ENCODE results near the gene TRDN. TPM values are rescaled to one million over a fixed set of nuclear protein-coding genes. Genes with fewer than 3 reads are reported as not detected.

The TRDN gene
- total and polyA plus RNA-seq, 2 donors (not counting 1 experiment from before 2014, with no cell fraction given): not detected

- H4K20me1 ChIP-seq (ENCODE audit: control insufficient read depth, extremely low read depth, insufficient read depth, low read length): no peaks in the 10 kb centered on the region
- TF ChIP-seq CTCF (conservative IDR thresholded peaks at IDR 0.05 in 1 of 2, IDR thresholded peaks at IDR 0.05 in 1 of 2; ENCODE audit: low read depth in 1 of 2, low read length in 2 of 2): no peak
- no peak for TF ChIP-seq EZH2 (IDR thresholded peaks at IDR 0.05; ENCODE audit: low read length, missing control alignments)
- H3K79me2 ChIP-seq (ENCODE audit: control insufficient read depth, insufficient read depth, low read length): no peaks in the 10 kb centered on the region
- DNase-seq (ENCODE audit: low read depth in 2 of 2): no peak
- H2AFZ ChIP-seq (ENCODE audit: low read length): no peak overlapping the region
- no peaks in the 10 kb centered on the region for H3K4me1 ChIP-seq (ENCODE audit: control insufficient read depth, extremely low read depth, insufficient read depth, low read length)
- no peak overlapping the region for H3K4me3 ChIP-seq (replicated peaks in 1 of 4; ENCODE audit: control extremely low read depth in 1 of 4, insufficient read depth in 1 of 4, low read depth in 3 of 4, low read length in 4 of 4)
- no peak overlapping the region for H3K4me2 ChIP-seq (ENCODE audit: extremely low read depth, insufficient read depth, low read length)
- no peak overlapping the region for H3K9ac ChIP-seq (ENCODE audit: insufficient read depth, low read length)
- no peak overlapping the region for H3K27ac ChIP-seq (ENCODE audit: insufficient read depth, low read length)
- no peaks in the 10 kb centered on the region for H3K27me3 ChIP-seq (ENCODE audit: control insufficient read depth, insufficient read depth, low read length)
- no peaks in the 10 kb centered on the region for H3K36me3 ChIP-seq (ENCODE audit: control insufficient read depth, insufficient read depth, low read length)
- H3K9me3 ChIP-seq (ENCODE audit: control insufficient read depth, insufficient read depth, low read depth, low read length): no peaks in the 10 kb centered on the region
Observed at GRCh38 chr6:123423130-123423529, 213.6 kb downstream of the TRDN start.

GRCh38 chr6:123420512-123420911, 216.2 kb downstream of the TRDN start:
- no peak overlapping the region for H3K4me3 ChIP-seq (replicated peaks in 1 of 4; ENCODE audit: control extremely low read depth in 1 of 4, insufficient read depth in 1 of 4, low read depth in 3 of 4, low read length in 4 of 4)
- H3K27ac ChIP-seq (ENCODE audit: insufficient read depth, low read length): no peak overlapping the region
- H3K4me2 ChIP-seq (ENCODE audit: extremely low read depth, insufficient read depth, low read length): no peak overlapping the region
- no peak for DNase-seq (ENCODE audit: low read depth in 2 of 2)
- TF ChIP-seq EZH2 (IDR thresholded peaks at IDR 0.05; ENCODE audit: low read length, missing control alignments) (no peak), CTCF (conservative IDR thresholded peaks at IDR 0.05 in 1 of 2, IDR thresholded peaks at IDR 0.05 in 1 of 2; ENCODE audit: low read depth in 1 of 2, low read length in 2 of 2) (no peak)
- H4K20me1 ChIP-seq (ENCODE audit: control insufficient read depth, extremely low read depth, insufficient read depth, low read length): no peaks in the 10 kb centered on the region
- no peak overlapping the region for H2AFZ ChIP-seq (ENCODE audit: low read length)
- no peaks in the 10 kb centered on the region for H3K9me3 ChIP-seq (ENCODE audit: control insufficient read depth, insufficient read depth, low read depth, low read length)
- H3K4me1 ChIP-seq (ENCODE audit: control insufficient read depth, extremely low read depth, insufficient read depth, low read length): no peaks in the 10 kb centered on the region
- H3K36me3 ChIP-seq (ENCODE audit: control insufficient read depth, insufficient read depth, low read length): no peaks in the 10 kb centered on the region
- no peak overlapping the region for H3K9ac ChIP-seq (ENCODE audit: insufficient read depth, low read length)
- no peaks in the 10 kb centered on the region for H3K27me3 ChIP-seq (ENCODE audit: control insufficient read depth, insufficient read depth, low read length)
- H3K79me2 ChIP-seq (ENCODE audit: control insufficient read depth, insufficient read depth, low read length): no peaks in the 10 kb centered on the region

DNA sequence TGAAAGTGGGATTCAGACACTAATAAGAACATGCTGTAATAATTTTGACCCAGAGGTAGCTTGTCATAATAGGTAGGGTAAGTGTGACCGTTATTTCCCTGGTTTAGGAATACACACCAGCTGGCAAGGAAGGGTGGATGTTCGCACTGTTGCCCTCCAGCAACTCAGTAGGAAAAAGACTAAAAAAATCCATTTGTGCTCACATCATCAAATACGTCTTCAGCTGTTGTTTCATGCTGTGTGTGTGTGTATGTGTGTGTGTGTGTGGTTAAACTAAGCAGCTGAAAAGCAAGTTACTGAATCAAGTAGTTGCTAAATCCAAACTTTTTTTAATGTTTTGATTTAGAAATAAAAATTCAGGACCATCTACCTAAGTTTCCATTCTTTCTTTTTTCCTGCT, 218.7 kb downstream of the TRDN start:
- no peak for TF ChIP-seq CTCF (conservative IDR thresholded peaks at IDR 0.05 in 1 of 2, IDR thresholded peaks at IDR 0.05 in 1 of 2; ENCODE audit: low read depth in 1 of 2, low read length in 2 of 2)
- TF ChIP-seq EZH2 (IDR thresholded peaks at IDR 0.05; ENCODE audit: low read length, missing control alignments): no peak
- H3K4me1 ChIP-seq (ENCODE audit: control insufficient read depth, extremely low read depth, insufficient read depth, low read length): no peaks in the 10 kb centered on the region
- H3K9me3 ChIP-seq (ENCODE audit: control insufficient read depth, insufficient read depth, low read depth, low read length): no peaks in the 10 kb centered on the region
- H3K36me3 ChIP-seq (ENCODE audit: control insufficient read depth, insufficient read depth, low read length): no peaks in the 10 kb centered on the region
- no peaks in the 10 kb centered on the region for H4K20me1 ChIP-seq (ENCODE audit: control insufficient read depth, extremely low read depth, insufficient read depth, low read length)
- no peak overlapping the region for H2AFZ ChIP-seq (ENCODE audit: low read length)
- no peak overlapping the region for H3K4me2 ChIP-seq (ENCODE audit: extremely low read depth, insufficient read depth, low read length)
- no peaks in the 10 kb centered on the region for H3K79me2 ChIP-seq (ENCODE audit: control insufficient read depth, insufficient read depth, low read length)
- no peak overlapping the region for H3K27ac ChIP-seq (ENCODE audit: insufficient read depth, low read length)
- no peaks in the 10 kb centered on the region for H3K27me3 ChIP-seq (ENCODE audit: control insufficient read depth, insufficient read depth, low read length)
- H3K4me3 ChIP-seq (replicated peaks in 1 of 4; ENCODE audit: control extremely low read depth in 1 of 4, insufficient read depth in 1 of 4, low read depth in 3 of 4, low read length in 4 of 4): no peak overlapping the region
- no peak overlapping the region for H3K9ac ChIP-seq (ENCODE audit: insufficient read depth, low read length)
- peak in 1 of 2 donors; percentile 6 for DNase-seq (ENCODE audit: low read depth in 2 of 2)
